HG02885 (cell line): ENCODE data around the gene C1R.
"Not testable (repeated sequence)": the region's sequence is repeated elsewhere in the genome, so short reads cannot be mapped to it uniquely, and the experiment has no call there.

Source experiments
- ATAC-seq: cut with Tn5 transposase; IDR thresholded peaks from one replicate; pipeline ENCODE4 v1.9.1; 2021; ENCODE audit warnings: mild to moderate bottlenecking; ENCODE audit not compliant: unreplicated experiment, poor library complexity

The C1R gene

DNA sequence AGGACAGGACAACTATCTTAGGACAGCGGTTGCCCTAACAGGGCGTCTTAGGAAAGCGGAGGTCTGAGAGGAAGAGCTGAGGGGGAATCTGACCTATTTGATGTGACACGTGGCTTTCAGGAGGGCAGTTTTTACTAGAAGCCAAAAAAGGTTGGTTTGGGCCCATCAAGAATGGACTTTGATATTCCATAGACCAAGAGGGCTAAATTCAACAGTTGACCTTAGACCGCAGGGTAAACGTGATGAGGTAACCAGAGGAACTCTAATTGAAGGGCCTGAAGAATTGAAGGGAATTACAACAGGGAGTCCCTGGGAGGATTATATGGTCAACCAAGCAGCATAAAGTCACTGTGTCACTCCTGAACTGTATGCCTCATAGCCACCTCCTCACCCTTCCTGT, 20.2 kb downstream of the C1R start:
- no peak for ATAC-seq

DNA sequence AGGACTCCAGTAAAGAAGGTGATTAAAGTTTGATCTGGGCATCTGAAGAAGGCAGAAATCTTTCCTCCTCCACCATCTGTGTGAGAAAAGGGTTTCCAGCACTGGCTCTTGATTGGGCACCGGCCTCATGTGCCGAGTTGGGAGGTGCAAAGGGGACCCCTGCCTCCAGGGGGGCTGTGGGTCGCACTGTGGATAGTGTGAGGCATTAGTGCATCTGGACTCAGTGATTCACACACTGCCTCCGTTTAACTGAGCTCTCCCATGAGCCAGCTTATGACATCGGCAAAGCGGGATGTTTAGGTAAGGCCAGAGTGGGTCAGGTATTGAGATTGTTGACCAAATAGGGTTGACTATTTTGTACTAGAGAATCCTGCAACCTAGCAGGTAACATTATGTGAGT, 22.9 kb downstream of the C1R start:
- ATAC-seq, result no peak

DNA sequence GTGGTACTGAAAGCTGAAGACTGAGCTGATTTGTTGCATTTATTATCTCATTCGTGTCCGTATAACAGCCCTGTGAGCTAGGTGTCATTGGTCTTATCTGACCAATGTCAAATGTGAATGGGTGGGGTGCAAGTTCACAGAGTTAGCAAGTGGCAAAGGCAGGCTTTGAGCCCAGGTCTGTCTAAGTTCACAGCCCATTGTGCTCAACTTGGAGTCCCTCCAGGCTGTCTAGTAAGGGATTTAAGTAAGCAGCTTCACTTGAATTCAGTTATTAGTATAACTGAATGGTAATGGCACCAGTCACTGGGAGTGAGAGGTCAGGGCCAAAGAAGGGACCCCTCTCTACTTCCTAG, 23.3 kb downstream of the C1R start:
- no peak for ATAC-seq

DNA sequence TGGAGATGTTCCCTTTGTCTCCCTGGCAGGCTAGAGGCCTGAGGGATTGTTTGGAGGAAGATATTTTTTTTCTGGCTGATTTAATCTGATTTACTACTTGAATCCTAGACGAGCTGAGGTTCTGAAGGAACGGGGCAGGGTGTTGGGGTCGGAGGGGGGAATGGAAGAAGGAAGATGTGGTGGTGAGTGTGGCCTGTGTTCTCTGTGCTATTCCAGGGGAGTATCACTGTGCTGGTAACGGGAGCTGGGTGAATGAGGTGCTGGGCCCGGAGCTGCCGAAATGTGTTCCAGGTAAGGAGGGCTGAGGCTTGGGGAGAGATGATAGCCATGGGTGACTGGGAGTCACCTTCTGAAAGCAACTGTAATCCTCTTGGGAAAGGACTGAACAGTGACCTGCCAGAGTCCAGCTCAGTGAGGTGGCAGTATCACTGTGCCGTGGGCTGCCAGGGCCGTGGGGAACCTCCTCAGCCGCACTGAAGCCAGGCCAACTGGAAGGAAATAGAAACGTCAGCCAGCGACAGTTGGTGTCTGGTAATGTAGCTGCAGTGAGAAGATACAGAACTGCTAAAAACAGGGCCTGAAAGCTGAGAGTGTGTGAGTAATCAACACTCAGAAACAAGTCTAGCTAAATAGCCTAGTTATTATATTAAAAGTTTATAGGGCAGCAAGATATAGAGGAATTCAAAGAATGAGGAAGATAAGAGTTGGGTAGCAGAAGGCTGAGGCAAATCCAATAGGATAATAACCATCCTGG, 23.8 kb downstream of the C1R start:
- ATAC-seq, result no peak

DNA sequence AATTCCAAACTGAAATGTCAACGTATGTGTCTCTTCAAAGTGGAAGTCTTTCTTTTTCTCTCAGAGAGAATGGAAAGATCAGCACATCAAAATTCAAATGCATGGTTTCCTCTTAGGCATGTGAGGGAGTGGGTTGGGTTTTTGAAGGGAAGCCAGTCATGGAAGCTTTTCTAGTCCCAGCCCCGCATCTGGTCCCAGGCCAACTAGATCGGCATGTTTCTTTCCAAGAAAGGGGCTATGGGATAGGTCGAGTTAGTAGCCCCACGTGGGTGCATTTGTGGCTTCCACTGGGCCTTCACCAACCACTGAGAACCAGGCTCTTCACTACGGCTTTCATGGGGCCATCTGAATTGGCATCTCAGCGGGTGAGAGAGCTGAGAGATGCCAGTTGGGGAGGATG, 25.1 kb downstream of the C1R start:
- no peak for ATAC-seq

DNA sequence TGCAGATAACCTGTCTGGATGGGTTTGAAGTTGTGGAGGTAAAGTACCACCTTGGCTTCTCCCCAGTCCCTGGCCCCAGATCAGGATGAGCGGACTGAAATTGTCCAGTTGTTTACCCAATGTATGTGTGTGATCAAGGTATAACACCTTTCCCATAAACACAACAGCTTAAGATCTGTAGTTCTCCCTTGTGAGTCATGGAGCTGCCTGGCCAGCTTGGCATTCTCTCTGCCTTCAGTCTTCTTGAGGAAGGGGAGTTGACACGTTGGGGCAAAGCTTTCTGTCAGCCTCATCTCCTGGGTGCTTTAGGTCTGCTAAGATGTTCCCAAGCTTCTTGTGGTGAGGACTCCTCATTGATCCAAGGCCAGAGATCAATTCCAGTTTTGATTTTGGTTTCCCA, 25.6 kb downstream of the C1R start:
- ATAC-seq, result no peak

DNA sequence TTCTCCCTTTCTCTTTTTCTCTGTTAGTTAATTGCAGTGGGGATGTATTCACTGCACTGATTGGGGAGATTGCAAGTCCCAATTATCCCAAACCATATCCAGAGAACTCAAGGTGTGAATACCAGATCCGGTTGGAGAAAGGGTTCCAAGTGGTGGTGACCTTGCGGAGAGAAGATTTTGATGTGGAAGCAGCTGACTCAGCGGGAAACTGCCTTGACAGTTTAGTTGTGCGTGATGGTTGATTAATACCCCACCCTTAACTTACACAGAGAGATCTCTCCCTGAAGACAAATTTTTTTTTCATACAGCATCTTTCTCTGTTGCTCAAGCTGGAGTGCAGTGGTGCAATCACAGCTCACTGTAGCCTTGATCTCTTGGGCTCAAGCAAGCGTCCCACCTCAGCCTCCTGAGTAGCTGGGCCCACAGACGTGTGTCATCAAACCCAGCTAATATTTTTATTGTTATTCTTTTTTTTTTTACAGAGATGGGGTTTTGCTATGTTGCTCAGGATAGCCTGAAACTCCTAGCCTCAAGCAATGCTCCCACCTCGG, 27.1 kb downstream of the C1R start:
- no peak for ATAC-seq

DNA sequence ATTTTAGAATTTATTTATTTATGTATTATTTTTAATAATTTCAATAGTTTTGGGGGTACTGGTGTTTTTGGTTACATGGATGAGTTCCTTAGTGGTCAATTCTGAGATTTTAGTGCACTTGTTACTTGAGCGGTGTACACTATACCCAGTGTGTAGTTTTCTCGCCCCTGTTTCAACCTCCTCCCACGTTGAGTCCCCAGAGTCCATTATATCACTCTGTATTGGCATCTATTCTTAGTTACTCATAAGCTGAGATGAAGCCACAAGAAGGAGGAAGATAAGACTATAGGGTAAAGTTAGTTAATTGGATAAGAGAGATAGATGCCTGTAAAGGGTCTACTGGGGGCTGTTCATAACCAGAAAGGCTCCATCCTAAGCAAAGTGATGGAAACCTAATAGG, 27.7 kb downstream of the C1R start:
- no peak for ATAC-seq

DNA sequence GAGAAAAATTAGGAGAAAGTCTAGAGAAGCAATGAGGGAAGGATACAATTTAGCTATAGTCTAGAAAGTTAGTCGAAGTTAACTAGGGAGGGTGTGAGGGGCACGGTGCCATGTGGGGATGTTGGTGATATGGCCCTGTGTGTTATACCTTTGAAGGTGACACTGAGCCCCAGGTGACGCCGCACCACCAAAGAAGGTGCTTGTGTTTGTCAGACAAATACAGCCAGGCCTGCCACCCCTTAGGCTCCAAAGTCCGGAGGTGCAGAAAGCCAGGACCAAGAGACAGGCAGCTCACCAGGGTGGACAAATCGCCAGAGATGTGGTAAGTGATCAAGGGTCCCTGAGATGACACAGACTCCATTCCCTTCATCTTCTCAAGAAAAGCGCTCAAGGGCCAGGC, 30.6 kb downstream of the C1R start:
- ATAC-seq, result no peak

DNA sequence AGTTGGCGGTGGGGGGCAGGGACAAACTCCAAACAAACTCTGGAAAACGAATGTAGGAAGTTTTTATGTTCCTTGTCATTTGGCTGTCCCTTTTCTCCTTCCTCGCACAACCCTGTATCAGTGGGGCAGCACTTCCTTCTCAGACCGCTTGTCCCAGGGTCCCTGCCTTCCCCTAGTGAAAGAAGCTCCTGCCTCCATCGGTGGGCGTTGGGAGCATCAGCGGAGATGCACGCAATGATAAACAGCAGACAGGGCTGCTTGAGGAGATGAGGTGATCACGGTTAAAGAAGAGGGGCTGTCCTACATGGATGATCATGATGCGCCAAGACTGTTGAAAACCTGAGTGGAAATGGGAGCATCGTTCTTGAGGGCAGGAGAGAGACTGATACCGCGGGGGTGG, 31.1 kb downstream of the C1R start:
- ATAC-seq, result no peak

DNA sequence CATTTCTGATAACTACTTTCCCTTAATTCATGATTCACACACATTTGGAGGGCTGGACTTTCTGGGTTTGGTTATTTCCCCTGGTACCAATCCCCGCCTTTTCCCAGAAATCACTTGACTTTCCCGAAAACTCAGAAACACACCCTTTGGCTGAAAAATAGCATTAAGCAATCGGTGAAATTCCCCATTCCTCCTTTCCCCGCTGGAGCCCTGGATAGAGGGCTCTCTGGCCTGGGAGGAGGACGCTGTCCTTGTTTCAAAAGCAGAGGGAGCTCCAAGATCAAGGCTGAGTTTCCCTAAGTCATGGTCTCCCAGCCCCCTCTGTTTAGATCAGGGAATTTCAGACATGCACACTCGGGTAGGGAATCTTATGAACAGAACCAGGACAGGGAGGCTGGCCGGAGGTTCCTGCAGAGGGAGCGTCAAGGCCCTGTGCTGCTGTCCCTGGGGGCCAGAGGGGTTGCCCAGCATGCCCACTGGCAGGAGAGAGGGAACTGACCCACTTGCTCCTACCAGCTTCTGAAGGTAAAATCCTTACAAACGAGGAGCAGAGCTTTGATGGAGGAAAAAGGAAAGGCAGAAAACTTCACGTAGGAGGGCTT, 31.8 kb downstream of the C1R start, which contains the start of gene C1S:
Gene C1S, plus strand, starts transcription at position 366 of the 602 bp plus-strand sequence. CDS start 1,195 bp downstream, outside the sequence.
- ATAC-seq, result no peak

DNA sequence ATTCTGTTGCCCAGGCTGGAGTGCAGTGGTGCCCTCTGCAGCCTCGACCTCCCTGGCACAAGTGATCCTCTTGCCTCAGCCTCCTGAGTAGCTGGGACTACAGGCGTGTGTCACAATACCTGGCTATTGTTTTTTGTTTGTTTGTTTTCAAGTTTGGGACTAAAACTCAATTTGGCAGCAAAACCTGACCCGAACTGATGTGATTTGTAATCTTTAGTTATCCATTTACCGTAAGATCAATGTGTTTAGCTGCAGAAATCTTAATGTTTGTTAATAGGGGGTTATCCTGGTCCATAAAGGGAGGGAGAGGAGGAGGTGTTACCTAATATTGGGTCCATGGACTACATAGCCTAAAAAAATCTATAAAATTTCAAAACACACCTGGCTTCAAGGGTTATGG, 32.5 kb downstream of the C1R start:
- no peak for ATAC-seq

DNA sequence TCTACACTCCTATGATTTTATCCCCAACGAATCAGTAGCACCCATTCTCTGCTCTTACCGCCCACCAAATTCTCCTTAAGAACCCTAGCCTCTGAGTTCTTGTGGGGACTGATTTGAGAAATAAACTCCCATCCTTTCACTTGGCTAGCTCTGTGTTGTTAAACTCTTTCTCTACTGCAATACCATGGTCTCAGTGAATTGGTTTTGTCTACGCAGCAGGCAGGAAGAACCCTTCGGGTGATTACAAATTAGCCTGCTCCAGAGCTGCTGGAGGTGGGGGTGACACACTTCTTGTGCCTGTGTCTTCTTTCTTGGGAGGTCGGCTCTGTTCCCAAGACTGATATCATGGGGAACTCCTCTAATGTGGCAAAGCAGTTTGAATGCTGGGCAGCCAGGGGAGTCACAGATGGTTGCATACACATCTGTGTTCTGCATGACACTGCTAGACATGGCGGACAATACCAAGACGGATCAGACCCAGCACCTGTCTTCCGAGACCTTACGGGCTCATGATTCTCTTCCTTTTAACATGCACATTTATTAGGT, 33.3 kb downstream of the C1R start:
- no peak for ATAC-seq

DNA sequence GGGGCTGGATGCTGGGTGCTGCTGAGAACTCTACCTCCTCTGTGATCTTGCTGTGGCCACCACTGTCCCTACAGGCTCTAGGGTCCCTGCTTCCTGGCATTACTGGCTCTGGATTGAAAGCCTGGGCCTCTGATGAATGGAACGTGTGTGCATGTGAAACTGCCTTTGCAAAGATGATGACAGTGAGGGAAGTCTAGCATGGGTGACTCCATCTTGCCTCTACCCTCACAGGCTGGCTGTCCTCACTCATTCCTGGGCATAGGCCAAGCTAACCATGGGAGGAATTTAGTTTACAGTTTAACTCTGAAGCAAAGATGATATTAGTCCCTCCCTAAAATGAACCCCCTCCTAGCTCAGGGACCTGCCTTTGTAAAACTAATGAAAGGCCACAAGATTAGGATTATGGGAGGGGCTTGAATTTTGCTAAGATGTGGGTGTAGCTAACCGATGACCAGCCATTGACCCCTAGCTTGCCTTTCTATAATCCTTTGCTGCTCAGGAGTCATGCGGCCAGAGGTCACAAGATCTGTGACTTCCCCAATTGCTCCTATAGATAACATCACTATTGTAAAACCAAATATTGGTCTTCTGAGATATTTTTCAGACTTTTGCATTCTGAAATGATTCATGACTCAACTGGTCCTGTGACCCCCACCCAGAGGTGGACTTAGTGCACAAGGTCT, 33.9 kb downstream of the C1R start:
- no peak for ATAC-seq

DNA sequence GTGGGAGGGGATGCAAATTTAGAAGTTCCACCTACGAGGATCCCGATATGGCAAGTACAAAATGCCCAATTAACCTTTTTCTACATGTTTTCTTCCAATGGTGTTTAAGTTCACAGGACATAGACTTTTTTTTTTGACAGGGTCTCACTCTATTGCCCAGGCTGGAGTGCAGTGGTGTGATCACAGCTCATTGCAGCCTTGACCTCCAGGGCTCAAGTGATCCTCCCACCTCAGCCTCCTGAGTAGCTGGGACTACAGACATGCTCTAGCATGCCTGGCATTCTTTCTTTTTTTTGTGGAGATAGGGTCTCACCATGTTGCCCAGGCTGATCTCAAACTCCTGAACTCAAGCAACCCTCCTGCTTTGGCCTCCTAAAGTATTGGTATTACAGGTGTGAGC, 36.5 kb downstream of the C1R start:
- ATAC-seq, result not testable (repeated sequence)

DNA sequence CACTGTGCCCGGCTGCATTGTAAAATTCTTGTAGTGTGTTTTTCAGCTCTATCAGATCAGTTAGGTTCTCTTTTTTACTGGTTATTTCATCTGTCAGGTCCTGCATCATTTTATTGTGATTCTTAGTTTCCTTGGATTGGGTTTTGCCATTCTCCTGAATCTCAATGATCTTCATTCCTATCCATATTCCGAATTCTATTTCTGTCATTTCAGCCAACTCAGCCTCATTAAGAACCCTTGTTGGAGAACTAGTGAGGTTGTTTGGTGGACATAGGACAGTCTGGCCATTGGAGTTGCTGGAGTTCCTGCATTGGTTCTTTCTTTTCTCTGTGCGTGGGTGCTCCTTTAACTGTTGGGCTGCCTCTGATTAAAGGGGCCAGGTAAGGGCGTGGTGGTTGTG, 37.3 kb downstream of the C1R start:
- no peak for ATAC-seq

DNA sequence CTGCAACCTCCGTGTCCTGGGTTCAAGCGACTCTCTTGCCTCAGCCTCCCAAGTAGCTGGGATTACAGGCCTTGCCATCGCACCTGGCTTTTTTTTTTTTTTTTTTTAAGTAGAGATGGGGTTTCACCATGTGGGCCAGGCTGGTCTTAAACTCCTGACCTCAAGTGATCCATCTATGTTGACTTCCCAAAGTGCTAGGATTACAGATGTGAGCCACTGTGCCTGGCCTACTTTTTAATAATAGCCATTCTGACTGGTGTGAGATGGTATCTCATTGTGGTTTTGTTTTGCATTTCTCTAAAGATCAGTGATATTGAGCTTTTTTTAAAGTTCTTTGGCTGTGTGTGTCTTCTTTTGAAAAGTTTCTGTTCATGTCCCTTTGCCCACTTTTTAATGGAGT, 42.3 kb downstream of the C1R start:
- ATAC-seq, result not testable (repeated sequence)

DNA sequence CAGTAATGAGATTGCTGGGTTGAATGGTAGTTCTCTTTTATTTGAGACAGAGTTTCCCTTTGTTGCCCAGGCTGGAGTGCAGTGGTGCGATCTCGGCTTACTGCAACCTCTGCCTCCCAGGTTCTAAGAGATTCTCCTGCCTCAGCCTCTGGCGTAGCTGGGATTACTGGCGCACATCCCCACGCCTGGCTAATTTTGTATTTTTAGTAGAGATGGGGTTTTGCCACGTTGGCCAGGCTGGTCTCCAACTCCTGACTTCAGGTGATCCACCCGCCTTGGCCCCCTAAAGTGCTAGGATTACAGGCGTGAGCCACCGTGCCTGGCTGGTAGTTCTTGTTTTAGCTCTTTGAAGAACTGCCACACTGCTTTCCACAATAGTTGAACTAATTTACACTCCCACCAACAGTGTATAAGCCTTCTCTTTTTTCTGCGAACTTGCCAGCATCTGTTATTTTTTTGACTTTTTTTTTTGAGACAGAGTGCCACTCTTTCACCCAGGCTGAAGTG, 42.7 kb downstream of the C1R start:
- ATAC-seq, result not testable (repeated sequence)

DNA sequence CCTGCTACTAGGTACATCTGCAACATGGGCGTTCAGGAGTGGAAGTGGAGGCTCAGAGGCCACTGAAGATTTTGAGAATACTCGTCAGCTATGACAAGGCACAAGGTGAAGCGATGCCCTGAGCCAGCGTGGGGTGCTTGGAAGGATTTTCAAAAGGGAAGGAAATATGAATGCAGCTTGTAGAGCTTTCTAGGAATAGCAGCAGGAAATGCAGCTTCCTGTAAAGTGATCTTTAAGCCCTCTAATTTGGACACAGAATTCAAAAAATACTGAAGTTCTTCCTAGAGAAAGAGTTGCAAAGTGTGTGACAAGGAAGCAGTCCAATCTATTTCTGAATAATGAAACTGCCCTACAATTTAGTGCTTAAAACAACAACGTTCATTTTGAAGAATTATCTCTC, 44.9 kb downstream of the C1R start:
- no peak for ATAC-seq

DNA sequence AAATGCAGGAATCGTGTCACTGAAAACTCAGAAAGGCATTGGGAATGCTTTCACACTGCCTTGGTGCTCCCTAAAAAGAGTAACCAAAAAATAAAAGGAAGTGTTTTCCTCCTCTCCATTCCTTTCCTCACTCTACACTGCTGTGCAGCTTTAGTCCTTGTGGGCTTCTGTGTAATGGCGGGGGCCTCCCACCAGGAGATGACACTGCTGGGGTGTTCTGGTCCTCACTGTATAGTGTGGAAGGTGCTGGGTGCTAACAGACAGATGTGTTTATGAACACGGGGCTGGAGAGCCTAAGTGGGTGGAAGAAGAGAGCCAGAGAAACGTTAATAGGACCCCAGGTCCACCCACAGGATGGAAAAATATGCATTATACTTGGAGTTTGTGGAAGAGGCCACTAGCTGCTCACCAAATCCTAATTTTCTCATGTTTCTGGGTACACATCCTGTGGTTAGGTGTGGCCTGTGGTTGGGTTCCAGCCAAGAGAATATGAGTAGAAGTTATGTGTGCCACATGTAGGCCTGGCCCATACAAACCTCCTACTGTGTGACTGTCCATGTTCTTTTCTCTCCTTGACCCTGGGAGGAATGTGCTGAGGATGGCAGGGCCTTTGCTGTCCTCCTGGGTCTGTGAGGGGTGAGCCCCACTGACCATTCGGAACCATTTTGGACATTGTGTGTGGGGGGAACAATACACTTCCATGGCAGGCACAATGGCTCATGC, 45.7 kb downstream of the C1R start:
- ATAC-seq, result no peak
